ENCODE measurements around the gene PLSCR4.
"Not testable (repeated sequence)": the region's sequence is repeated elsewhere in the genome, so short reads cannot be mapped to it uniquely, and the experiment has no call there.

Gene PLSCR4

GRCh38 chr3:146246526-146246925 lies 4.4 kb downstream of the PLSCR4 start:
- DNase-seq (ENCODE audit: low spot score), result no peak

- DNase-seq (ENCODE audit: low spot score), result no peak
These were observed 7.3 kb downstream of the PLSCR4 start for GRCh38 chr3:146243559-146243958.

- no peak for DNase-seq (ENCODE audit: low spot score)
These were observed 9.2 kb downstream of the PLSCR4 start for GRCh38 chr3:146241523-146242240.

- no peak for DNase-seq (ENCODE audit: low spot score)
These were observed 17.4 kb downstream of the PLSCR4 start for GRCh38 chr3:146233487-146233886.

- peak; percentile 25 for DNase-seq (ENCODE audit: low spot score)
These were observed 23.4 kb downstream of the PLSCR4 start for GRCh38 chr3:146227486-146227885.

GRCh38 chr3:146226881-146227280 lies 24.0 kb downstream of the PLSCR4 start:
- DNase-seq (ENCODE audit: low spot score), result no peak

GRCh38 chr3:146225458-146225857 lies 25.4 kb downstream of the PLSCR4 start:
- not testable (repeated sequence) for DNase-seq (ENCODE audit: low spot score)

GRCh38 chr3:146223401-146224373 lies 27.2 kb downstream of the PLSCR4 start:
- no peak for DNase-seq (ENCODE audit: low spot score)

GRCh38 chr3:146222204-146223046 lies 28.5 kb downstream of the PLSCR4 start:
- no peak for DNase-seq (ENCODE audit: low spot score)

GRCh38 chr3:146221276-146221675 lies 29.6 kb downstream of the PLSCR4 start:
- DNase-seq (ENCODE audit: low spot score), result no peak

GRCh38 chr3:146218880-146219866 lies 31.7 kb downstream of the PLSCR4 start:
- DNase-seq (ENCODE audit: low spot score), result peak; percentile 28

- DNase-seq (ENCODE audit: low spot score), result no peak
These were observed 33.6 kb downstream of the PLSCR4 start for GRCh38 chr3:146217324-146217723.

- no peak for DNase-seq (ENCODE audit: low spot score)
These were observed 36.4 kb downstream of the PLSCR4 start for GRCh38 chr3:146214493-146214892.

GRCh38 chr3:146209371-146209770 lies 41.5 kb downstream of the PLSCR4 start:
- DNase-seq (ENCODE audit: low spot score), result no peak

- DNase-seq (ENCODE audit: low spot score), result no peak
These were observed 47.1 kb downstream of the PLSCR4 start for GRCh38 chr3:146203776-146204175.

GRCh38 chr3:146200461-146201220 lies 50.3 kb downstream of the PLSCR4 start:
- no peak for DNase-seq (ENCODE audit: low spot score)

- no peak for DNase-seq (ENCODE audit: low spot score)
These were observed 51.1 kb downstream of the PLSCR4 start for GRCh38 chr3:146199762-146200161.

GRCh38 chr3:146196789-146197188 lies 54.1 kb downstream of the PLSCR4 start:
- DNase-seq (ENCODE audit: low spot score), result no peak

- DNase-seq (ENCODE audit: low spot score), result no peak
These were observed 55.3 kb downstream of the PLSCR4 start for GRCh38 chr3:146195605-146196004.

GRCh38 chr3:146195030-146195429 lies 55.9 kb downstream of the PLSCR4 start:
- DNase-seq (ENCODE audit: low spot score), result no peak
